OCI-LY7 (cell line): ENCODE measurements around the gene ESM1. TPM values are rescaled to one million over a fixed set of nuclear protein-coding genes. Genes with fewer than 3 reads are reported as not detected.

Experiments used
- BruUV-seq: library from RNA; stranded (reverse); fragments of 400-500 nt; replicated peaks from 2 replicates; lab custom pipeline; 2021; lab: Mats Ljungman, UMichigan
- CTCF ChIA-PET: fragments of 300-600 bp; sonication (Branson Sonifier 250); formaldehyde crosslinking; loops from one replicate; lab custom pipeline; 2022; ENCODE audit warnings: antibody characterized with exemption; ENCODE audit not compliant: unreplicated experiment; lab: Charles Lee
- POLR2A ChIA-PET: fragments of 300-600 bp; sonication (Branson Sonifier 250); formaldehyde crosslinking; loops from one replicate; lab custom pipeline; 2022; ENCODE audit warnings: antibody characterized with exemption; lab: Charles Lee
- DNase-seq: peaks from one replicate; pipeline ENCODE4 v3.0.0-alpha.2; 2015; ENCODE audit warnings: low spot score
- H2AFZ ChIP-seq: fragments of 200-600 bp; sonication (generic), shearing (Covaris generic); 2 replicates; pipeline ENCODE4 v1.6.1; 2014; ENCODE audit warnings: mild to moderate bottlenecking, antibody characterized with exemption, low read length, moderate library complexity
- H3K27ac ChIP-seq: fragments of 200-600 bp; sonication (generic); 2 replicates; pipeline ENCODE4 v1.5.1; 2014; ENCODE audit warnings: mixed run types, low read depth, mild to moderate bottlenecking, moderate library complexity, low read length, inconsistent platforms; ENCODE audit not compliant: poor library complexity, severe bottlenecking
- H3K36me3 ChIP-seq: fragments of 200-600 bp; sonication (generic); 2 replicates; pipeline ENCODE4 v1.6.1; 2014; ENCODE audit warnings: mild to moderate bottlenecking, antibody characterized with exemption, low read length, moderate library complexity, mixed read lengths; ENCODE audit not compliant: insufficient read depth
- H3K4me1 ChIP-seq: fragments of 200-600 bp; sonication (generic); 2 replicates; pipeline ENCODE4 v1.5.1; 2014; ENCODE audit warnings: mild to moderate bottlenecking, low read length; ENCODE audit not compliant: insufficient read depth, poor library complexity, severe bottlenecking
- H3K4me2 ChIP-seq: fragments of 200-600 bp; sonication (generic); 2 replicates; pipeline ENCODE4 v1.6.1; 2014; ENCODE audit warnings: mild to moderate bottlenecking, low read length
- H3K4me3 ChIP-seq: fragments of 200-600 bp; sonication (generic); 2 replicates; pipeline ENCODE4 v1.5.1; 2014; ENCODE audit warnings: mild to moderate bottlenecking, low read depth, low read length; ENCODE audit not compliant: poor library complexity, severe bottlenecking
- H3K79me2 ChIP-seq: fragments of 200-600 bp; sonication (generic); 2 replicates; pipeline ENCODE4 v1.6.1; 2016; ENCODE audit warnings: low read depth, mild to moderate bottlenecking, low read length, moderate library complexity, mixed read lengths; ENCODE audit not compliant: insufficient read depth
- H3K9me2 ChIP-seq: fragments of 200-600 bp; sonication (generic); 2 replicates; pipeline ENCODE4 v1.6.1; 2016; ENCODE audit warnings: mild to moderate bottlenecking, low read length, mixed read lengths; ENCODE audit not compliant: insufficient read depth
- H3K9me3 ChIP-seq: fragments of 200-600 bp; sonication (generic); 2 replicates; pipeline ENCODE4 v1.6.1; 2014; ENCODE audit warnings: mild to moderate bottlenecking, mixed run types, low read length, mixed read lengths
- H4K20me1 ChIP-seq: fragments of 200-600 bp; sonication (generic); 2 replicates; pipeline ENCODE4 v1.6.1; 2014; ENCODE audit warnings: mild to moderate bottlenecking, antibody characterized with exemption, low read length, moderate library complexity, mixed read lengths; ENCODE audit not compliant: insufficient read depth
- CTCF ChIP-seq: fragments of 200-600 bp; sonication (generic); conservative IDR thresholded peaks from 2 replicates; pipeline ENCODE4 v1.5.1; 2014; ENCODE audit warnings: mild to moderate bottlenecking, antibody characterized with exemption, low read length, moderate library complexity, mixed read lengths
- EZH2phosphoT487 ChIP-seq: fragments of 200-600 bp; sonication (generic); IDR thresholded peaks from 2 replicates; pipeline ENCODE4 v1.6.1; 2018; ENCODE audit warnings: low read depth, borderline replicate concordance, mild to moderate bottlenecking, mixed run types, antibody characterized with exemption, low read length, moderate library complexity, mixed read lengths
- intact Hi-C: fragments of 100-400 bp; cut with micrococcal nuclease; formaldehyde crosslinking; loops from one replicate; pipeline ENCODE4 v1.10.0; 2022; ENCODE audit not compliant: unreplicated experiment
- total RNA-seq, 2 experiments: library from RNA; depleted of rRNA in 1 of 2; stranded (reverse); fragments of >200 nt in 1 of 2; shearing (Covaris generic) in 1 of 2; gene quantifications; 2 replicates each; pipeline ENCODE4 v1.2.3, GENCODE V29; 2014 to 2022

The ESM1 gene
- total RNA-seq, 2 experiments from 2014 or later = not detected

DNA sequence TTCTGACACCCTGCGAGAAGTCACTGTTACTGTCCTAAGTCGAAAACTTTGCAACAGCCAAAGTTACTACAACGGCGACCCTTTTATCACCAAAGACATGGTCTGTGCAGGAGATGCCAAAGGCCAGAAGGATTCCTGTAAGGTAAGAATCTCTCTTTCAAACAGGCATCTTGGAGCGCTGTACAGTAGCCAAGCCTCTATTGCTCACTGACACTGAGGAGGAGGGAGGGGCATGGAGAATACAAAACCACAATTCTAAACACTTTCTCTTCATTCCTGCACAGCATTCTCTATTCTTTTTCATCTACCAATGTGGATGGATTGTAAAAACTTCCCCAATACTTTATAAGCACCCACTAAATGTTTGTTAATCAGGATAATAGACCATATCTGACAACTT is 46.1 kb upstream of the ESM1 start:
- Histone ChIP-seq H3K4me1 (no peaks in the 10 kb centered on the region), H3K36me3 (no peaks in the 10 kb centered on the region), H3K79me2 (no peaks in the 10 kb centered on the region), H3K4me3 (no peak overlapping the region), H4K20me1 (no peaks in the 10 kb centered on the region), H3K4me2 (no peak overlapping the region), H3K27ac (no peak overlapping the region), H3K9me3 (no peaks in the 10 kb centered on the region), H3K9me2 (no peaks in the 10 kb centered on the region), H2AFZ (no peak overlapping the region)
- intact Hi-C loops = no loop called here
- CTCF ChIA-PET = no interaction called here
- POLR2A ChIA-PET = no interaction called here
- no peak for TF ChIP-seq CTCF
- TF ChIP-seq EZH2phosphoT487 = no peak
- BruUV-seq = no TSS peak
- DNase-seq = no peak

GRCh38 chr5:55030676-55031369 is 45.4 kb upstream of the ESM1 start:
- no peak for TF ChIP-seq CTCF
- ChIA-PET CTCF (no interaction called here), POLR2A (interaction anchor here (0.5 kb wide), 1 partner anchor 1617 kb away, joined by 4 read pairs; no protein-coding TSS in a partner anchor)
- no peaks in the 10 kb centered on the region for H3K79me2 ChIP-seq
- H3K4me3 ChIP-seq = no peak overlapping the region
- H2AFZ ChIP-seq = no peak overlapping the region
- no peaks in the 10 kb centered on the region for H3K9me2 ChIP-seq
- H3K4me2 ChIP-seq = no peak overlapping the region
- BruUV-seq = no TSS peak
- H3K4me1 ChIP-seq = no peaks in the 10 kb centered on the region
- H4K20me1 ChIP-seq = no peaks in the 10 kb centered on the region
- DNase-seq = no peak
- no peak overlapping the region for H3K27ac ChIP-seq
- no peaks in the 10 kb centered on the region for H3K9me3 ChIP-seq
- no peaks in the 10 kb centered on the region for H3K36me3 ChIP-seq
- intact Hi-C loops = no loop called here

GRCh38 chr5:55030220-55030619 is 44.8 kb upstream of the ESM1 start:
- no peak for TF ChIP-seq EZH2phosphoT487
- TF ChIP-seq CTCF = no peak
- intact Hi-C loops = no loop called here
- Histone ChIP-seq H3K4me2 (no peak overlapping the region), H2AFZ (no peak overlapping the region), H3K36me3 (no peaks in the 10 kb centered on the region), H3K9me3 (no peaks in the 10 kb centered on the region), H3K4me1 (no peaks in the 10 kb centered on the region), H3K27ac (no peak overlapping the region), H3K4me3 (no peak overlapping the region), H4K20me1 (no peaks in the 10 kb centered on the region), H3K79me2 (no peaks in the 10 kb centered on the region), H3K9me2 (no peaks in the 10 kb centered on the region)
- DNase-seq = no peak
- CTCF ChIA-PET = no interaction called here
- BruUV-seq = no TSS peak
- POLR2A ChIA-PET = no interaction called here
